DMS79 treated with DMSO at 0.1 percent for 48 hours (cell line): Measurements from ENCODE around the gene GOLGB1.
"Not testable (repeated sequence)": the region's sequence is repeated elsewhere in the genome, so short reads cannot be mapped to it uniquely, and the experiment has no call there.

Experiments used
- DNase-seq: peaks from one replicate; lab custom pipeline; 2025; lab: John Stamatoyannopoulos, UW

The GOLGB1 gene

DNA sequence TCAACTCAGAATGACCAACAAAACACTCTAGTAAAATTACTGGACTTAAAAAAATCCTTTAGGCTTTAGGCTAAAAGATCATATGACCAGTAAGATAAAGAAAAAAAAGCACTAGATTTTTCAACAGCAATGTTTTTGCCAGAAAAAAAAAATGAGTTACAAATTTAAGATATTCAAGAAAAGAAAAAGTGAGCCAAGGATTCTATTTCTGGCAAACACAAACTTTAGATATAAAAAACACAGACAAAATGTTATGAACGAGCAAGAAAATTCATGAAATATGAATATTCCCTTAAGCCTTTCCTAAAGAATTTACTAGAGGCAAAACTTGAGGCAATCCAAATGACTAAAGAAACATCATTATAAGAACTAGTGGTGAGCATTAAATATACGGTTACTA, 8.6 kb downstream of the GOLGB1 start:
- DNase-seq = no peak

DNA sequence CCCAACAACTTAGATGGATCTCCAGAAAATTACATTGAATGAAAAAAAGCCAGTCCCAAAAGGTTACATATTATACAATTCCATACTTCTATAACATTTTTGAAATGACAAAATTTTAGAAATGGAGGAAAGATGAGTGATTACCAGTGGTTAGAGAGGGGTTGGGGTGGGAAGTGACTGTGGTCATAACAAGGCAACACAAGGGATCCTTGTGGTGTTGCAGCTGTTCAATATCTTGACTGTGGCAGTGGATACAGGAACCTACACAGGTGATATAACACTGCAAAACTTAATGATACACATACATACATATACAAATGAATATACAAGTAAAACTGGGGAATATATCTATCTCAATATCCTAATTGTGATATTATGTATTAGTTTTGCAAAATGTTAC, 9.6 kb downstream of the GOLGB1 start:
- DNase-seq = no peak

DNA sequence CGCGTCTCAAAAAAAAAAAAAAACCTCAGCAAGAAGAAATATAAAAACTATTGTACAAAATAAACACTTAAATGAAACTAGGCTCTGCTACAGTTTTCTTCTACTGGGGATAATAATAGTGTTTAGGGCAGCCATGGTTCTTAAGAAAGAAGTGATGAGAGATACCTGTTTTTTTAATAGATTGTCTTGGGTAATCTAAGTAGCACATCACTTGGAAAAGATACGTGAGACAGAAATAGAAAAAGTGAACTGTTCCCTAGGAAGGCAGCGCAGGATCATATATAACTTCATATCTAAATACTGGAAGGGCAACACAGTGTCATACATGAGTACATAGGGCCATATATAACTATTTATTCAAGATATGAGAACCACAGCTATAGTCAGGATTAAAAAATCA, 11.9 kb downstream of the GOLGB1 start:
- no peak for DNase-seq

DNA sequence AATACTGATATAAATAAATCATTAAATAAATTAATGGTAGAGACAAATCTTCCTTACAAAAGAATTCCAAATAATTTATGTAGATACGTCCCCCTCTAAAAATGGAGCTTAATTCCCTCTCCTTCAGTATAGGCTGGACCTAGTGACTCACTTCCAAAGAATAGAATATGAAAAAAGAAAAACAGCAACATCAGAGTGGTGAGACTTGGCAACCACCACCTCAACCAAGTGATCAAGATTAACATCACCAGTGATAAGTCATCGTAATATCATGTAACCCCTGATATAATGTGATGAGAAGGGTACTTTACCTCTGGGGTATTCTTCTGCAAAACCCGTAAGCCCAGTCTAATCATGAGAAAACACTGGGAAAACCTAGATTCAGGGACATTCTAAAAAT, 13.4 kb downstream of the GOLGB1 start:
- no peak for DNase-seq

DNA sequence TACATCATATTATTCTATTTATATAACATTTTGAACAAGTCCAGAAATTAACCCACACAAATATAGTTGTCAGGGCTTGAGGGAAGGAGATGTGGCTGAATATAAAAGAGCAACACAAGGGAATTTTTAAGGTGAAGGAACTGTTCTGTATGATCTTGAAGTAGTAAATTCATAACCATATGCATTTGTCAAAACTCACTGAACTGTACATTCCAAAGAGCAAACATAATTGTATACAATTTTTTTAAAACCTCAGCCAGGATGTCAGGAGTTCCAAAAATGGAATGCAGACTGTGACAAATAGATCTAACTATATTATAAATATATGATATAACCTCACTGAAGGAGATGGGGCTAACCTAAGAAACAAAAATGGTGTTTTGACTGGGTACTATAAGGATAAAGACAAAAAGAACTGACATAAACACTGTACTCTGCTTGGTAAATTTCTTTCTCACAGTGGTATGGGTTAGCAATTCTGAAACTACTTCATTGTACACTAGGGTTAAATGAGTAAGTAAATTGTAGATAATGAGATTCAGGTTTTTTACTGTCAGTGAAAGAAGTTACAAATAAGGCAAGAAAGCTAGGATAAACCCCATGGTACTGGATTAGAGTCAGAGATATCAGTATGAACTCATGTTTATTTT, 14.4 kb downstream of the GOLGB1 start:
- no peak for DNase-seq

DNA sequence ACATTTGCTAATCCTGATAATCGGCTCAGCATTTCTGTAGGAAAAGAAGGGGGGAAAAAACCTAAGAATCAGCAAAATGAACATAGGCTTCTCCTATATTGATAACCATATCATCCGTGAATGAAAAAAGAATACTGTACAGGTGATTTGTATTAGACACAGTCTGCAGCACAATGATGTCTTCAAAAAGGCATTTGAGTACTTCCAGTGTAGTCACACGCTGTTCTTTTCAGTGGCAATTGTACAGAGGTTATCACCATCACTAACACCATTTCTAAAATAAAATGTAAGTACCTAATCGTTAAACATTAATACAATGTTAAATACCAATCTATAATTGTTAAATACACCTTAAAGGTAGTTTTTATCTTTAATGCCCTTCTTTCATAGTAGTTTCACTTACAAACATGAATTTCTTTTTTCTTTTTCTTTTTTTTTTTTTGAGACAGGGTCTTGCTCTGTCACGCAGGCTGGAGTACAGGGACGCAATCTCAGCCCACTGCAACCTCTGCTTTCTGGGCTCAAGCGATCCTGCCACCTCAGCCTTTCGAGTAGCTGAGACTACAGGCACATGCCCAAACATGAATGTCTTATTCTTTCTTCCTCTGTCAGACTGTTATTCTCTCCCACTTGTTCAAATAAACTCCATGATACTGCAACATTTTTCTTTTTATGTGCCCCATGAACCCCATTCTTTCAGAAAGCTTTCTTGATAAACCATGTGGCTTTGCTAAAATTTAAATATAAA, 18.4 kb downstream of the GOLGB1 start:
- DNase-seq = no peak

DNA sequence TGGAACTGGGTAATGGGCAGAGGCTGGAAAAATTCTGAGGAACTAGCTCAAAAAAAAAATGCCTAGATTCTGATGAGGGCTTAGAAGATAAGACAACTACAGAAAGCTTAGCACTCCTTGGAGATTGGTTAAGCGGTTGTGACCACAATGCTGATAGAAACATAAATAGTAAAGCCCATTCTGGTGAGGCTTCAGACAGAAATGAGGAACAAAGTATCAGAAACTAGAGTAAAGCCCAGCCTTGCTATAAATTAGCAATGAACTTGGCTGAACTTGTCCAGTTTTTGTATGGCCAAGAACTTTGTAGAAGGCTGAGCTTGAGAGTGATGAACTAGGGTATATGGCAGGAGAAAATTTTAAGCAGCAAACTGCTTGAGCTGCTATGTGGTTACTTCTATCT, 25.4 kb downstream of the GOLGB1 start:
- no peak for DNase-seq

DNA sequence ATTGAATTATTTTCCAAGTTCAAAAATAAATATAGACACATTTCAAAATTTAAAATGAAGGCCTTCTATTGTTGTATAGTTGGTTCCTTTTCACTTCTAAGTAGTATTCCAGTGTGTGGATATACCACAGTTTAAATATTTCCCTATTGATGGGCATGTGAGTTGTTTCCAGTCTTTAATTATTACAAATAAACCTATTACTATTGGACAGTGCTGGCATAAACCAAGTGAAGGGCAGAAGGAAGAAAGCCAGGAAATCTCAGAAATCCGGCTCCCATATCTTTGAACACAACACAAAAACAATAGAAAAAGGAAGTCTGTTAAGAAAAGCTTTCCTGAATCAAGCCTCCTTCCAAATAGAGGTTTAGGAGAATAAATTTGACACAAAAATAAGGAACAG, 26.1 kb downstream of the GOLGB1 start:
- no peak for DNase-seq

DNA sequence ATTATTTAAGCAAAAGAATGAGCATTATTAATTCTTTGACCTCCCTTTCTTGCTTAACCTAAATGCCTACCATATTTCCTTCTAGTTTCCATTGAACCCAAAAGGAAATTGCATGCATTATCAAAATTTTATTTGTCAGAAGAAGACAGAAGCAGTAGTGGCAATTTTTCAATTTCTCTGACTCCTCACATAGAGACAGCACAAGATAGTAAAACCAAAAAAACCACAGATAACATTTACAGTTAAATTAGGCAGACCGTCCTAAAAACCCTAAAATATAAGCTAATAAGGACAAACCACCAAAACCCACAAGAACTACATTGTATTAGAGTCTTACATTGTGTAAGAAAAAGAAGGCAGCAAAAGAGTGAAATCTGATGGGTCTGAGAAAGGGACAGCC, 27.1 kb downstream of the GOLGB1 start:
- no peak for DNase-seq

DNA sequence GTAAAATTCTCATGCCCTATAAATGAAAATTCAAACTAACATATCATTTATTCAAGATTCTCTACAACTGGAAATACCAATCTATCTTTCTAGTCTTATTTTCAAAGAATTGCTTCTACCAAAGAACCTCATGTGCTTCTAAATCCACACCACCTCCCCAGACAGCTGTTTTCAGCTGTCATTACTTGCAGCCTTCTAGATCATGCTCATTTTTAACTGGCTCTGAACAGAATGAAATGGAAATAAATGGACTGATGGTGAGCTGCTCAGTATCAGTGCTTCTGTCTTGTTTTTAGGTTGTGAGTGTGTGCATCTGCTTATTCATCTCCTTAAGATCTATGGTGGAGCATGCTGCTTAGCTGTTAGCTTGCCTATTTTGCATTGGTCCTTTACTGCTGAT, 29.4 kb downstream of the GOLGB1 start:
- DNase-seq = no peak

DNA sequence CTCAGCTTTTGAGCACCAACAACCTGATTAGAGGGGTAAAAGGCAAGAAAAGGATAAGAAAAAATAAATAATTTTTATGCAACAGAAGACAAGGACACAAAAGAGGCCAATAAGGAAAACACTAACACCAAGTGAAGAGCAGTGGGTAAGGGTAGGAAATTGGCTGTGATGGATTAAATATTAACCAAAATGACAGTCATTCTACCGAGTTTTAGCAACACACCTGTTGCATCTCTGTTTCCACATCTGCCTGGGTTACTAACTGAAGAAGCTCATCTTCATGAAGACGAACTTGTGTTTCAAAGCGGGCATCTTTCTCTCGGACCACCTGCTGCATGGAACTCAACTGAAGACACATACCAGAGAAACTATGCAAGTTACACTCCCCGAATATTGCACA, 30.1 kb downstream of the GOLGB1 start:
- DNase-seq = no peak

DNA sequence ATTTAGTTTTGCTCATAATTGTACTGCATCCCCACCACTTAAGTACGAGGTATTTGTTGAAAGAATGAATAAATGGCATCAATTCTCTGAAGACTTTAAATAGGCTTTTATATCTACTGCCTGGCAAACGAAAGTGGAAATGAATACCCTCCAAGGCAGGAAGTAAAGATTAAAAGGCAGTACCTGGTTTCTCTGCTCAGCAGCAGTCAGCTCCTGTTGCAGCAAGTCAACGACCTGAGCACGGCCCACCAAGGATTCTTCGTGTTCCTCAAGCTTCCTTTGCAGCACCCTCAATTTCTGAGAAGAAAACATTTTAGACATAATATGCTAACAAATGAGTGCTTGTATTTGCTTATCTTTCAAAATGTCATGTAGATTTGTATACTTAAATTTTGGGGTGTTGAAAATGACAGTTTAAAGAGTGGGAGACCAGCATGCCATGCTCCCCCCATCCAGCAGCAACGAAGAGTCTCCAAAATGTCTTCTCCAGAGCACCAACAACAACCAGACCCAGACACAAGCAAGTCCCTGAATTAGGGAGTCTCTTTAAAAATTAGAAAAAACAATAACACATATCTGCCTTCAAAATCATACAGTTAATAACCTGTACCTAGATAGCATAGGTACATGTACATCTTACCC, 31.2 kb downstream of the GOLGB1 start:
- DNase-seq = no peak

DNA sequence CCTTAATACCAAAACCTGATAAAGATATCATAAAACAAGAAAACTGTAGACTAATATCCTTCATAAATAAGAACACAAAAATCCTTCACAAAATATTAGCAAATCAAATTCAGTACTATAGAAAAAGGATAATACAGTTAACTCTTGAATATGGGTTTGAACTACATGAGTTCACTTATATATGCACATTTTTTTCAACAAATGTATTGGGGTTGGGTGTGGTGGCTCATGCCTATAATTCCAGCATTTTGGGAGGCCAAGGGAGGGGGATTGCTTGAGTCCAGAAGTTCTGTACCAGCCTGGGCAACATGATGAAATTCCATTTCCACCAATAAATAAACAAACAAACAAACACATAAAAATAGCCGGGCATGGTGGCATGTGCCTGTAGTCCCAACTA, 39.2 kb downstream of the GOLGB1 start:
- no peak for DNase-seq

DNA sequence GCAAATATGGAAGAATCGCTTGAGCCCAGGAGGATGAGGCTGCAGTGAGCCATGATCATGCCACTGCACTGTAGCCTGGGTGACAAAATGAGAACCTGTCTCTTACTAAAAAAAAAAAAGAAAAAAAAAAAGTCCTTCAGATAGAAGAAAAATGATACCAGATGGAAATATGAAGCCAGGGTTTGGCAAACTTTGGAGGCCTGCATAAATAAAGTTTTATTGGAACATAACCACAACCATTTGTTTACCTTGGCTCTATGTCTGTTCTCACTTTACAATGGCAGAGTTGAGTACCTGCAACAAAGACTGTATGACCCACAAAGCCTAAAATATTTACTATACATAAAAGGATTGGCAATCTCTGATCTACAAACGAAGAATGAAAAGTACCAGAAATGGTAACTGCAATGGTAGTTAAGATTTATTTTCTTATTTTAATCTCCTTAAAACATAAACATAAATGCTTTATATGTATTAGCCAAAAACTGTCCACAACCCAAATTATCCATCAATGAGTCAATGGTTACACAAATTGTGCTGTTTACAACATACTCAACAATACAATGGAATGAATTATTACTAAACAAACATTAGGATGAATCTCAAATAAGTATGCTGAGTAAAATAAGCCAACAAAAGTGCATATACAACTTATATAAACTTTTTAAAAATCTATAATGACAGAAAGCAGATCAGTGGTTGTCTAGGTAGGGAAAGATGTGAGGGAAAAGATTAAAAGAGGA, 41.8 kb downstream of the GOLGB1 start:
- DNase-seq = no peak

DNA sequence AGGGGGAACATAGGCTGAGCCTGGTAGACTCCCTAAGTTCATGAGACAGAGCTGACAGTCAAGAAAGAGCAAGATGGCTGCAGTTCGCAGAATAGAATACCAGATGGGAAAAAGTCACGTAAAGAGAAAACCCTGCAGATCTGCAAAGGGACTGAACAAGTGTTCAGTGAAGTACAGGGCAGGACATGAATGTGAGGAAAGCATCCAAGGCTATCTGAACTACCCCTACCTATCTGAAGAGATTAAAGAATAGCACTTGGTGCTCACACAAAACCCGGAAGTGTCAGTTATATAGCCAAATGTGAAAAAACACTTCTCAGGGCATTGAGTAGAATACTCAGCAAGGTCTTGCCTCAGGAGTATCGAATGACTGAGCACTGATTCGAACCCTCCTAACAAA, 44.0 kb downstream of the GOLGB1 start:
- DNase-seq = no peak

DNA sequence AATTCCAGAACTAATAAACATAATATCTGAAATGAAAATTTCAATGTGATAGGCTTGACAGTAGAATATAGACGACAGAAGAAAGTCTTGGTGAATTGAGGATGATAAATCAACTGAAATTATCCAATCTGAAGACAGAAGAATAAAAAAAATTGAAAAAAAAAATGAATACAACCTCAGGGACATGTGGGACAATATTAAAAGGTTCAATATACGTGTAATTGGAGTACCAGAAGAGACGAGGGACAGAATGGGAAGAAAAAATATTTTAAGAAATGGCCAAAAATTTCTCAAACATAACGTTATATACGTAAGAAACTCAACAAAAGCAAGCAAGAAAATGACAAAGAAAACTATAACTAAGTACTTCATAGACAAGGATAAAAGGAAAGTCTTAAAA, 45.6 kb downstream of the GOLGB1 start:
- DNase-seq = no peak

DNA sequence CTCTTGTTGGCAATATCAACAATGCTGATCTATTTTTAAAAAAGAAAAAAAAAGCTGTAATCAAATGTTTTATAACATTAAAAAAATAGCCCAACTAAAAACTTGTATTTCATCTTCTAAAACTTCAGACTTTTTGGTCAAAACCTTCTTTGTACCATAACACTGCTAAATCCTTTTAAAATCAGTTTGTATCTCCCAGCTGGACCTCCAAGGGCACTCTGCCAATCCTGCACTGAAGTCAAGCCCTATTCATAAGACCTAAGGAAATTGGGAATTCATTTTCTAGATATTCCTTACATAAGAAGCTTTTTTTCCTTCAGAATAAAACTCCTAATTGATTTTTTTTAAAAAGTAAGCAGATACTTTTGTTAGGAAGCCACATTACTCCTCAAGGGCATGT, 50.6 kb downstream of the GOLGB1 start:
- no peak for DNase-seq

DNA sequence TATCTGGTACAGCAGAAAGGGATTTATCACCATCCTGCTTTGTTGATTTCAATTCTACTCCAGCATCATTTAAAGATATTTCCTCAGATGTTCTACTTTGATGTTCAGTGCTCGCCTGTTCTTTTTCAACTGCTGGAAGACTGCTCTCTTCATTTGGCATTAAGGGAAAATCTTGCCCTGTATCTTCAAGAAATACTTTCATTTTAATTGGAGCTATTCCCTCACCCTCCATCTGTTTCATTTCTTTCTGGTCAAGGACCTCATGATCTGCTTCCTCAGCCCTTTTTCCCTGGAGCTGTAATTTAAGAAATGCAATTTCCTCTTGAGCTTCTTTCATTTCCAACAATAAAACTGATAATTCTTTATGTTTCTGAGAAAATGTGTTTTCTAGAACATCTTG, 51.1 kb downstream of the GOLGB1 start:
- DNase-seq = no peak

DNA sequence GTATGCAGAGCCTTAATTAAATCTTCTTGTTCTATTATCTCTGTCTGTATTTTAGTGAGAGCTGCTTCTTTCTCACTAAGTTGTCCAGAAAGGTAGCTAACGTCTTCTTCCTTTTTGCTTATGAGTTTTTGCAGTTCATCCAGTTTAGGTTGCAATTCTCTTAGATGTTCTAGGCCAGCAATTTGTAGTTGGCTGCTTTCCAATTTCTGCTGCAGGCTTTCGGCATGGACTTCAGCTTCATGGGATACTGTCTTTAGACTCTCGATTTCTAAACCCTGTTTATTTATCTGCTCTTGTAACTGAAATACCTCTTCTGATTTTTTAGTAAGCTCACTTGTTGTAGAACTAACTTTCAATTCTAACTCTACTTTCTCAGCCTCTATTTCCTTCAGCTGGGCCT, 53.4 kb downstream of the GOLGB1 start:
- no peak for DNase-seq

DNA sequence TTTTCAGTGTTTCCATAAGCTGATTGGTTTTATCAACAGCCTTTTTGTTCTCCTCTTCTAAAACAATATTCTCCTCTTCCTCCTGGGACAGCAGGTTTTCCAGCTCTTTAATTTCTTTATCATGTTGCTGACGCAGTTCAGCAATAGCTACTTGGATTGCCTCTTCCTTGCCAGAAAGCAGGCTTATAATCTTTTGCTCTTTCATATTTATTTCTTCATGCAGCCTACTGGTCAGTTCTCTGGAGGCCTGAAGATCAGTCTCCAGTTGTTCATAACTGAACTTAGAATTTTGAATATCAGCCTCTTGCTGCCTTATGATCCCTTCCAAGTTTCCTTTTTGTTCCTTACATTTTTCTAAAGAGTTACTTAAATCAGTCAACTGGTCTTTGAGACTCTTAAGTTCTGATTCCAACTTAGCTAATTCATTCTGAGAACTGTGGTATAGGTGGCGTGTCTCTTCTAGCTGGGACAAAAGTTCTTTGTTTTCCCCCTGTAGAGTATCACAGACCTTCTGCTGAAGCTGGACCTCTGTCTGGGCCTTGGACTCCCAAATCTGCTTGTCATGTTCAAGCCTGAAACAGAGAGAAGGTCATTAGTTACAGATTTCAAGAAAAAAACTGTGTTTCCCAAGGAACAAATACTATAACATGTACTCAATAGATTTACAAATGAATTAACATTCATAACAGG, 57.4 kb downstream of the GOLGB1 start:
- no peak for DNase-seq

DNA sequence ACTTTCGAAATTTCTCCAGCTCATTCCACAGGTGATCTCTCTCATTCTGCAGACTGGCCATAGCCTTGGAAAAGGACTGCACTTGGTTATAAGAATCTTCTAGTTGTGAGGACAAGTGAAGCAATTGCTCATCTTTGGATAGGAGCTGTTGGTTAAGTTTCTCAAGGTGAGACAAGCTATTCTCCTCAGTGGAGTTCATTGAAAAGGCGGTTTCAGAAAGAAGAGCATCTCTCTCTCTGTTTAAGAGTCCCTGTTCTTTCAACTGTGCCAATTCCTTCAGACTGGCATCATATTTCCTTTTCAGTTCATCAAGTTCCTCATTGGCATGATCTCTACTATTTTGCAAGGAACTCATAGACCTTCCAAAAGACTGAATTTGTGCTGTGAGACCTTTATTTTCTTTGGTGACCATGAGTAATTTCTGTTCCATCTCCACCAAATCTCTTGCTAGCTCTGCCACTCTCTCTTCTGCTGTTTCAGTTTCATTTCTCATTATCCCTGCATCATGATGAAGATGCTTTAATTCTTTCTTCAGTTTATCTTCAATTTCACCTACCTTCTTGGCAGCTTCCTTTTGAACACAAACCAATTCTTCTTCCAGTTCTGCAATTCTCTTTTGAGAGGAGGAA, 58.6 kb downstream of the GOLGB1 start:
- DNase-seq = no peak

DNA sequence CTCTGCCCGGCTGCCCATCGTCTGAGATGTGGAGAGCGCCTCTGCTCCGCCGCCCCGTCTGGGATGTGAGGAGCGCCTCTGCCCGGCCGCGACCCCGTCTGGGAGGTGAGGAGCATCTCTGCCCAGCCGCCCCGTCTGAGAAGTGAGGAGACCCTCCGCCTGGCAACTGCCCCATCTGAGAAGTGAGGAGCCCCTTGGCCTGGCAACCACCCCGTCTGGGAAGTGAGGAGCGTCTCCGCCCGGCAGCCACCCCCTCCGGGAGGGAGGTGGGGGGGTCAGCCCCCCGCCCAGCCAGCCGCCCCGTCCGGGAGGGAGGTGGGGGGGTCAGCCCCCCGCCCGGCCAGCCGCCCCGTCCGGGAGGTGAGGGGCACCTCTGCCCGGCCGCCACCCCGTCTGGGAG, 60.8 kb downstream of the GOLGB1 start:
- not testable (repeated sequence) for DNase-seq
